LHCN-M2 (cell line): ENCODE measurements around the gene ASB5. TPM values are rescaled to one million over a fixed set of nuclear protein-coding genes. Genes with fewer than 3 reads are reported as not detected.

Experiments
- DNase-seq: peaks from one replicate; pipeline ENCODE4 v3.0.0-alpha.2; 2012; ENCODE audit warnings: low read depth
- total RNA-seq: library from RNA; depleted of rRNA; stranded (reverse); fragments of >200 nt; gene quantifications from 2 replicates; pipeline ENCODE4 v1.2.3, GENCODE V29; 2014

Gene ASB5
- total RNA-seq, 1 experiment from 2014 or later = 619 TPM

DNA sequence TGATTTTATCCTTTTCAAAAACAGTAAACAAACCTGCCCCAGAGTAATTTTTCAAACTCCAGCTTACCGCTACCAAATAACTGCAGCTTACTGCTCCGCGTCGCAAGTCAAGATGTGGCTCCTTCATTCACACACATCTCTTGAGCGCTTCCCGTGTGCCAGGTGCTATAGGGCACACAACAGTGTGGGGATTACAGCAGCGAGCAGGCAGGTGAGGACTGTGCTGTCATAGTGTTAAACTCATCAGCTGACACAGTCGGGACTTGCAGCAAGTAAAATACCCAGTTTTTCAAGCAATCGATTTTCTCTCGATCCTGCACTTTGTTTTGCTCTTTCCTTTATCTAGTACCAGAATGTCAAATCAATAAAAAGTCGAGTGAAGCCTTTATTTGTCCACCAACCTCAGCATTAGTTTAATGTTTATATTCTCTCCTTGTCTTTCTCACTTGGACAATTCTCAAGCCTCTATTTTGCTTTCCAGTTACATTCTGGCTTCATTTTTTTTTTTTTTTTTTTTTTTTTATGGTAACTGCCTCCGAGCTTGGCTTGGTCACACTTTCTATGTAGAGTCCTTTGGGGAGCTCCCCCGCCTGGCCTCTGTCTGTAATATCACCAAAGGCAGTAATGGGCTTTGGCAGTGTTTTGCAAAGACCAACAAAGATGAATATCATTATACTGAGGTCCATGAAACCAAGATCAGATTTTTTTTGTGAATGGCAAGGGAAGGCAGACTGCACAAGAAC lies 8.3 kb upstream of the ASB5 start:
- peak; percentile 74 for DNase-seq

GRCh38 chr4:176276710-176277109 lies 7.7 kb upstream of the ASB5 start:
- no peak for DNase-seq

DNA sequence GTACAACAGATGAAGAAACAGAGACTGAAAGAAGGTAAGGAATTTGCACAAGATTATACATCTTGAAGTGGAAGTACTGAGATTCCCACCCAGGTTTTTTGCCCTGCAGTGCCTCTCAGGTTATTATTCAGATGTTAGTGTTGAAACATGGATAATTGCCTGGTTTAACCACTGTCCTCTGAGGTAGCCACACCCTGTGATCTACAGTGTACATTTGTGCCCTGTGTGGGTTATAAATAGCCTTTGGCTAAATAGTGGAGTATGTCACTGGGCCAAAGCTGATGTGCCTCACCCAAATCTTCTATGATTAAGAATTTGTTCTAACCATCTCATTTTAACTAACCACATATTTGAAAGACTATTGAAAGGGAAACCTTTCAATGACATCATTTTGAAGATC lies 5.4 kb upstream of the ASB5 start:
- DNase-seq = peak; percentile 89

GRCh38 chr4:176273736-176274135 lies 4.7 kb upstream of the ASB5 start:
- no peak for DNase-seq

- DNase-seq = no peak
These were observed 3.8 kb upstream of the ASB5 start for GRCh38 chr4:176272799-176273198.

- no peak for DNase-seq
These were observed 2.7 kb upstream of the ASB5 start for GRCh38 chr4:176271749-176272148.

GRCh38 chr4:176270669-176271068 lies 1.6 kb upstream of the ASB5 start:
- DNase-seq = peak; percentile 100

GRCh38 chr4:176266026-176266425 lies 3.0 kb downstream of the ASB5 start:
- no peak for DNase-seq

DNA sequence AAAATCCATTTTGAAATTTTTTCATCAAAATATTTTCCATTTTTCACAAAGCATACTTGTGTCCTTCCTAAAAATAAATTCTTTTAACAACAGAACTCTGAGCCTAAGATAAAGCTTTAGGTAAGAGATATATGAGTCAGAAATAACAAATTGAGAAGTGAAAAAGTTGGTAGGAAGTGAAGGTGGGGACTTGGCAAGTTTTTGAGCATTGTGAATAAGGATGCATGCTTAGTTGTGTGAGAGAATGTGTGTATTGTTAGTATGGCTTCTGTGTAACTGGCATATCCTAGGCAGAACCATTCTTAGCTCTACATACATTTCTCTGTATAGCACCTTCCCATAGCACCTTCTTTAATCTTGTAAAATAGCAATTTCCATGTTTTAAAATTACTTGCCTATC lies 6.8 kb downstream of the ASB5 start:
- DNase-seq = peak; percentile 2

GRCh38 chr4:176261481-176261880 lies 7.5 kb downstream of the ASB5 start:
- peak; percentile 7 for DNase-seq

DNA sequence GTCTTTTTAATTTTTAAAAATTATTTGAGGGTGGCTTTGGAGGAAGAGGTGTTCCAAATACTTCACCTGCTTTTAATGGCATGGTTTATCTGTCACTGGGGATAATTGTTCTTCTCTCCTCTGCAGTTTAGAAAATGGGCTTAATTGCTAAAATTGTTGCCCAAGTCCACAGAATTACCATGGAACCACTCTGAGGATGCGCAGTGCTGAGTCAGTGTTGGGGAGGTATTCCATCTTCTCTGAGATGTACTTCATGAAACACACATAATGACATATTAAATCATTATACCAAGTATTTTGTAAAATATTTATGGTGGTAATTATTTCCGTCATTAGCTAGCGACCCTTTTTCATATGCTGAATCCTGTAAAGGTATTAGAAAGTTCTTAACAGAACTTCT lies 8.0 kb downstream of the ASB5 start:
- DNase-seq = peak; percentile 4

GRCh38 chr4:176259330-176260090 lies 9.5 kb downstream of the ASB5 start:
- DNase-seq = peak; percentile 80

DNA sequence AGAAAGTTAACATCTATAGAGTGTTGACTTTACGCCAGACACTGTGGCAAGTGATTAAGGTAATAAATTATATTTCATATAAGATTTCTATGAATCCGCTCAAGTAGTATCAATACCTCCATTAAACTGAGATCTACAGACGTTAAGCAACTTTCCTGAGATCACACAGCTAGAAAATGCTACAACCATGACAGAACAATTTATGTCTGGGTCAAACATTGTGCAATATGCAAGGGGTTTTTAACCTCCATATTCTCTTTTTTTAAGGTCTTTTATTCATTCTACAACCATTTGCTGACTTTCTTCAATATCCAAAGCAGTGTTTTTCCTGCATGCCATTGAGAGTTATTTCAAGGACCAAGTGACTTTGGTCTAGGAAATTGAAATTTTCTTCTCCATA lies 10.9 kb downstream of the ASB5 start:
- no peak for DNase-seq

DNA sequence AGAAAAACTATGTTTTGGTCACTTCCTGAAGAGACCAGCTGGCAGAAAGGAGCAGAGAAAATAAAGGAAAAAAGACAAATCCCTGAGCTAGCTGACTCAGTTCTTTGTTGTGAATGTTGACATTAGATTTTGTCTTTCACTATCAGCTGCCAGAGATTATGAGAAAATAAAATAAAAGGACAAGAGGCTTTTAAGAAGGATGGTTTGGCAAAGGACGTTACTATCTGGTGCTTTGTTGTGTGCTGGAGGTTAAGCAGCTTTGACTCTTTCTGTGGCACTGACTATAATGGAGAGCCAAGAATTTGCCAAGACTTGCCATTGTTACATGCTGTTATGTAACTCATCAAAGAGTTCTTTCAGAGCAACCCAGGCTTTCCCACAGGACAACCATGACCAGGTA lies 12.1 kb downstream of the ASB5 start:
- DNase-seq = peak; percentile 76

DNA sequence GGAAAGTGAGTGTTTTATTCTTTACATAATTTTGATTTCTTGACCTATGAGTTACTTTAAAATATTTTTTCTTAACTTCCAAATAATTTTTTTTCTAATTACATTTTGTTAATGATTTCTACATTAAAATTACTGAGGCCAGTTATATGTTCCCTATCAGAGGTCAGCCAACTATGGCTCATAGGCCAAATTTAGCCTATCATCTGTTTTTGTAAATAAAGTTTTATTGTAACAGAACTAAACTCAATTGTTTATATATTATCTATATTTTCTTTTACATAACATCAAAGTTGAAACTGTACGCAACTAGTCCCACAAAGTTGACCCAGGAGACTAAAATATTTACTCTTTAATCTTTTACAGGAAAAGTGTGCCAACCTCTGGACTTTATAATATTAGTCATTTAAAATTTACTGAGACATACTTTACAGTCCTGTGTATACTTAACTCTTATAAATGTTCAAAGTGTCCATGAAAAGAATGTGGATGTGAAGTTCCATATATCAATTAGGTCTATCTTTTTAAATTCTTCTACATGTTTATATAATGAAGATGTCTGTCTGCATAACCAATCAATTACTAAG lies 26.2 kb downstream of the ASB5 start:
- no peak for DNase-seq

- no peak for DNase-seq
These were observed 27.3 kb downstream of the ASB5 start for GRCh38 chr4:176241703-176242102.

DNA sequence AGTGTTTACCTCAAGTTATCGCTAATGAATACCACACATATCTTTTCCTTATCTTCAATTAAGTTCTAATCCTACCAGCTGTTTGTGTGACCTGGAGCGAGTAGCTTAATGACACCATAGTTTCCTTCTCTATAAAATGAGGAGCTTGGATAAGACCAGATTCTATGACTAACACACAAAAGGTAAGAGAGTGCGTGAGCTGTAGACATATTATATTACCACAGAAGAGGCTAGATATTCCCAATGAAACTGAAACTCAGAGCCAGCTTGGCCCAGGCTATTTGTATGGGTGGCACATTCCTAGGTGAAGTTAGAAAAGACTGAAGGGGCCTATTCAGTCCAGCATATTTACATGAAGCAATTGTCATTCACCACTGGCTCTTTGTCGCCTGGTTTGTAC lies 30.2 kb downstream of the ASB5 start:
- DNase-seq = peak; percentile 67

DNA sequence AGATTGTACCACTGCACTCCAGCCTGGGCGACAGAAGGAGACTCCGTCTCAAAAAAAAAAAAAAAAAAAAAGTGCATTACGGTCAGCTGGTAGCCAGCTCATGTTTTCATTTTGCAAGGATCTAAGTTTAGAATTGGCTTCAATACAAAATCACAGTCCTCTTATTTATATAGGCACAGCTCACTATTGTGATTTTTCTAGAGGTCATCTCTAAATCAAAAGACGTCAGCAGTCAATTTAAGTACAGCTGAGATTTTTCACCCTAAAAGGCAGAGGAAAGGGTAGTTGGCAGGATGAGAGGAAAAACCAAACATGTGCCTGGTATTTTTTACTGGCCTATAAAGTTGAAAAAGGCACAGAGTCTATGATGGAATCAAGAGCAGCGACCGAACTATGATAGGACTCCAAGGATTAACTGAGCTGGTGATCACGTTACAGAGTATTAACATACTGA lies 30.8 kb downstream of the ASB5 start:
- DNase-seq = peak; percentile 78

DNA sequence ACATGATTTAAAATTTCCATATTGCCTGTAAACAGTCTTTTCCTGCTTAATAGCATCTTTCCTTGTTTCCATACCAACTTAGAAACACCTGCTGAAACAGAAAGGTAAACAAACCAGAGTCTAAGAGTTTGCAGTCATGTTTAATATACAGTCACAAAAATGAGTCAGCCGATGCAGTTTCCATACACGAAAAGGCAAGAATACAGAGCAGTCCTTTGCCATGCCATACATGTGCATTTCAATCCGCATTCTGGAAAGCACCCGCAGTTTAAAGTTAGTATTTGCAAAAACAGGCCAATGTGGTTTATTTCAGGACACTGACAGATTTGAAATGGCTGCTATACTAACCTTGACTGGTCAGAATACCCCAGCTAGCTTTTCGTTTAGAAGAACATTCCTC lies 32.1 kb downstream of the ASB5 start:
- DNase-seq = no peak

- no peak for DNase-seq
These were observed 38.2 kb downstream of the ASB5 start for GRCh38 chr4:176230836-176231235.

- no peak for DNase-seq
These were observed 39.4 kb downstream of the ASB5 start for GRCh38 chr4:176229645-176230044.

DNA sequence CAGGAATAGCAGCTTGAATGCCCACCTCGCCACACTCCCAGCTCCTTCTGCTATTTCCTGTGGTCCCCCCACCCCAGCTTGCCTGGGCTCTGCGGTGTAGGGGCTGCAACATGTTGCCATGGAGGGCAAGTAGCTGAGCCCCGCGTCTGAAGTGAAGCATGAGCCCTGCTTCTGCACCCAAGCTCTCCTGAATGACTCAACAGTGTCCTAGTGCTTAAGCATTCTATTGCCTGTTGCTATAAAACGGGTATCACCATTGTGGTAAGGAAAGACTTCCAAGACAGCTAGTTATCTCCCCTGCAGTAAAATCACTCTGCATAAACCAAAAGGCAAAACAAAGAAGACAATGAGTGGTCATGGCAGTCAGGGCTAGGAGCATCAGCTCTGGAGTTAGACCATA lies 42.3 kb downstream of the ASB5 start:
- no peak for DNase-seq

GRCh38 chr4:176223561-176223960 lies 45.5 kb downstream of the ASB5 start:
- DNase-seq = no peak
